Gastroesophageal sphincter (tissue), 4 donors: ENCODE results near the gene IDUA. TPM values are rescaled to one million over a fixed set of nuclear protein-coding genes. Genes with fewer than 3 reads are reported as not detected.

Source experiments
- ATAC-seq: fragments of 150-250 bp; one replicate; pipeline ENCODE4 v1.9.1; 2016; ENCODE audit warnings: mild to moderate bottlenecking, moderate library complexity
- H3K27ac ChIP-seq, 4 donors: fragments of 200-600 bp; sonication (generic) in 3 of 4; 1 replicate in 3 of 4; 2 replicates in 1 of 4; pipeline ENCODE4 v1.5.1; 2016 to 2019
- H3K27me3 ChIP-seq: fragments of 200-600 bp; sonication (generic); one replicate; pipeline ENCODE4 v1.5.1; 2019
- H3K36me3 ChIP-seq, 2 donors: fragments of 200-600 bp; sonication (generic); one replicate each; pipeline ENCODE4 v1.5.1; 2019; ENCODE audit warnings: control low read depth in 1 of 2
- H3K4me1 ChIP-seq, 3 donors: fragments of 200-600 bp; sonication (generic); 1 replicate in 2 of 3; 2 replicates in 1 of 3; pipeline ENCODE4 v1.5.1; 2016 to 2019; ENCODE audit warnings: control low read depth in 2 of 3
- H3K4me3 ChIP-seq, 2 donors: fragments of 200-600 bp; sonication (generic); one replicate each; pipeline ENCODE4 v1.5.1; 2019; ENCODE audit warnings: mild to moderate bottlenecking in 1 of 2, moderate library complexity in 1 of 2
- H3K9me3 ChIP-seq, 3 donors: fragments of 200-600 bp; sonication (generic); one replicate each; pipeline ENCODE4 v1.5.1; 2017 to 2019; ENCODE audit warnings: control low read depth in 2 of 3
- EP300 ChIP-seq: sonication (generic); formaldehyde crosslinking; IDR thresholded peaks from one replicate; pipeline ENCODE4 v1.6.1; 2017; ENCODE audit warnings: antibody characterized with exemption, mild to moderate bottlenecking
- POLR2A ChIP-seq, 2 donors: fragments of 450-650 bp; IDR thresholded peaks; one replicate each; pipeline ENCODE4 v1.6.1; 2017; ENCODE audit warnings: antibody characterized with exemption in 2 of 2, mild to moderate bottlenecking in 2 of 2, moderate library complexity in 1 of 2
- POLR2AphosphoS5 ChIP-seq: sonication (generic); formaldehyde crosslinking; IDR thresholded peaks from one replicate; pipeline ENCODE4 v1.6.1; 2017; ENCODE audit warnings: antibody characterized with exemption
- WGBS, 2 donors: methylation state at CpG; one replicate each; pipeline ENCODE4 v1.1.5; 2018; ENCODE audit warnings: low coverage in 1 of 2; 5-methylcytosine and 5-hydroxymethylcytosine counted together
- total RNA-seq, 4 donors: library from RNA; depleted of rRNA; stranded (reverse); fragments of >200 nt; gene quantifications; one replicate each; pipeline ENCODE4 v1.1.0, GENCODE V29; 2016
- TF ChIP-seq, protein P1 (sequence below), 4 experiments: fragments of 200-600 bp in 2 of 4; fragments of 450-650 bp in 2 of 4; sonication (generic) in 1 of 4; IDR thresholded peaks; one replicate each; pipeline ENCODE4 v1.5.1; 2017 to 2019; ENCODE audit warnings: antibody characterized with exemption in 4 of 4, mild to moderate bottlenecking in 2 of 4, moderate library complexity in 2 of 4

Gene IDUA
- total RNA-seq, 4 donors from 2014 or later = 4.6 to 15.1 (median 12.2) TPM

DNA sequence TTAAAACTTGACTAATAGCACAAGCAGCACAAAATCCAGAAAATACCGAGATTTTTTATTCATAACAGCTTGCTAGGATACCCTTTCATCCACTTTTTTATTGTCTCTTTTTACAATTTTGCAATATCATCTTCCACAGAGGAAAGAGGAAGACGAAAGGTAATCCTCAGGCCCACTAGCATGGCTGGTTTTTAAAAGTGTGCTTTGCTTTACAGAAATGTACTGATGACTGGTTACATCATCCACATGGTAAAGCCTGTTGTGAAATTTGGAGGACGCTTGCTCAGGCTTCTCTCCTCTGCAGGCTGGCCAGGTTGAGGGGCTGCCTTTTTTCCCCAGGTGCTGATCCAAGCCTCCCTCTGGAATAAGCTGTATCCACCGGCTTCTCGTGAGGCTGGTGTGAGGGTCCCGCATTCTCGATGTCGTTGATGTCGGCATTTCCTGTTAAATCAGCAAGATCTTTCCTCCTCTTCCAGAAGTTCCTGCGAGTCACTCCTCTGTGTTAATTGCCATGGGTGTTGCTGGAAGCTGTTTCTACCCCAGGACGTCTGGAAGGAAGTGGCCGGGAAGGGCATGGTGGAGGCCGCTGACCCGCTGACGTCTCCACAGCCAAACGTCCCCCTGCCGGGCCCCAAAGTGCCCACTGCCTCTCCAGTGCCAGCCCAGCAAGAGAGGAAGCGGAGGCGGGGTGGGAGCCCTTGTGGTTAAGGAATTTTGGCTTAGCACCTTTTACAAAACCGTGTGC lies 7.7 kb upstream of the IDUA start:
- Histone ChIP-seq H3K9me3 (no peaks in the 10 kb centered on the region), H3K27me3 (no peaks in the 10 kb centered on the region), H3K27ac (no peak overlapping the region), H3K4me3 (no peak overlapping the region), H3K36me3 (no peaks in the 10 kb centered on the region), H3K4me1 (peaks cover 0 to 1% (median 0%) of the 10 kb centered on the region in 3 donors)
- WGBS, 2 donors = 59 to 60% methylated on average over 8 to 10 of the region's 20 CpGs
- TF ChIP-seq POLR2A (IDR thresholded peaks at IDR 0.05) = no peak
- no peak for TF ChIP-seq POLR2AphosphoS5
- no peak for TF ChIP-seq EP300
- TF ChIP-seq, protein P1, sequence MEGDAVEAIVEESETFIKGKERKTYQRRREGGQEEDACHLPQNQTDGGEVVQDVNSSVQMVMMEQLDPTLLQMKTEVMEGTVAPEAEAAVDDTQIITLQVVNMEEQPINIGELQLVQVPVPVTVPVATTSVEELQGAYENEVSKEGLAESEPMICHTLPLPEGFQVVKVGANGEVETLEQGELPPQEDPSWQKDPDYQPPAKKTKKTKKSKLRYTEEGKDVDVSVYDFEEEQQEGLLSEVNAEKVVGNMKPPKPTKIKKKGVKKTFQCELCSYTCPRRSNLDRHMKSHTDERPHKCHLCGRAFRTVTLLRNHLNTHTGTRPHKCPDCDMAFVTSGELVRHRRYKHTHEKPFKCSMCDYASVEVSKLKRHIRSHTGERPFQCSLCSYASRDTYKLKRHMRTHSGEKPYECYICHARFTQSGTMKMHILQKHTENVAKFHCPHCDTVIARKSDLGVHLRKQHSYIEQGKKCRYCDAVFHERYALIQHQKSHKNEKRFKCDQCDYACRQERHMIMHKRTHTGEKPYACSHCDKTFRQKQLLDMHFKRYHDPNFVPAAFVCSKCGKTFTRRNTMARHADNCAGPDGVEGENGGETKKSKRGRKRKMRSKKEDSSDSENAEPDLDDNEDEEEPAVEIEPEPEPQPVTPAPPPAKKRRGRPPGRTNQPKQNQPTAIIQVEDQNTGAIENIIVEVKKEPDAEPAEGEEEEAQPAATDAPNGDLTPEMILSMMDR (IDR thresholded peaks at IDR 0.05) = no peak
- ATAC-seq = peak; percentile 47

DNA sequence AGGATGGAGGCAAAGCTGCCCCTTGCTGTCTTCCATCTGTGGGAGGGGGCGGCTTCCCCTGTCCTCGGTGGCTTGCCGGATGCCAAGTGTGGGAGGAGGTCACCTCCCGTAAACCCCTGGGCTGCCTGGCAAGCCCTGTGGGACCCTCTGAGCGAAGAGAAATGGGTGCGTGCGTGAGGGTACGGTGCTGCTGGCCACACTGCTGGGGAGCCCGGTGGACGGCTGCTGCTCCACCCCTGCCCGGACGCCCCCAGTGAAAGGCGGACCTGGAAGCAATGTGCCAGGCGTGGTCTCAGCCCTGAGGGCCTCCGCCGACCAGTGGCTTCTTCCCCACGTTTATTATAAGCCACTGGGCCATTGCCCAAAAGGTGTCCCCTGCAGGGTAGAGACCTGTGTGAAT lies 4.6 kb upstream of the IDUA start:
- WGBS, 2 donors = 84% methylated on average over 5 of the region's 17 CpGs; no CpG with 5 or more reads in 1 of the 2 donors
- Histone ChIP-seq H3K9me3 (no peaks in the 10 kb centered on the region), H3K27ac (no peak overlapping the region), H3K4me1 (peaks cover 0 to 24% (median 16%) of the 10 kb centered on the region in 3 donors), H3K27me3 (no peaks in the 10 kb centered on the region), H3K4me3 (no peak overlapping the region), H3K36me3 (no peaks in the 10 kb centered on the region)
- TF ChIP-seq EP300 (no peak), POLR2AphosphoS5 (no peak), POLR2A (IDR thresholded peaks at IDR 0.05) (no peak)
- TF ChIP-seq, protein P1 (IDR thresholded peaks at IDR 0.05) = no peak
- no peak for ATAC-seq

DNA sequence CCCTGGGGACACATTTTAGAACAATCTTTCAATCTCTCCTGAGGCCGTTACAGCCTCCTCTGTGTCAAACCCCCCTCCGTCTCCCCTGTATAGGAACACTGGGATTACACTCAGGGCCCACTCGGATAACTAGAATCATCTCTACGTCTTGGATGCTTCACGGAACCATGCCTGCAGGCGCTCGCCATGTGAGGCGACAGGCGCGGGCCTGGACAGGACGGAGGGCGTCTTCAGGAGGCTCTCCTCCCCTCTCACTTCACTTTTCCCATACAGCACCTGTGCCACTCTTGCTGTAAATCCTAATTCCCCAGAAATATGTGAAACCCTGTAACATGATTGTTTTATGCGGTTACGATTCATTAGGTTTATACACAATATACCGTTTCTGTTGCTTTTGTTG lies 4.0 kb upstream of the IDUA start:
- no peaks in the 10 kb centered on the region for H3K36me3 ChIP-seq
- no peak for TF ChIP-seq POLR2A (IDR thresholded peaks at IDR 0.05)
- TF ChIP-seq EP300 = no peak
- TF ChIP-seq, protein P1 (IDR thresholded peaks at IDR 0.05) = no peak
- no peak for TF ChIP-seq POLR2AphosphoS5
- no peak for ATAC-seq
- no peaks in the 10 kb centered on the region for H3K9me3 ChIP-seq
- H3K4me1 ChIP-seq = peaks cover 0 to 29% (median 21%) of the 10 kb centered on the region in 3 donors
- WGBS, 2 donors = 87 to 95% methylated on average over 9 to 10 of the region's 15 CpGs
- no peaks in the 10 kb centered on the region for H3K27me3 ChIP-seq
- no peak overlapping the region for H3K4me3 ChIP-seq
- H3K27ac ChIP-seq = no peak overlapping the region

DNA sequence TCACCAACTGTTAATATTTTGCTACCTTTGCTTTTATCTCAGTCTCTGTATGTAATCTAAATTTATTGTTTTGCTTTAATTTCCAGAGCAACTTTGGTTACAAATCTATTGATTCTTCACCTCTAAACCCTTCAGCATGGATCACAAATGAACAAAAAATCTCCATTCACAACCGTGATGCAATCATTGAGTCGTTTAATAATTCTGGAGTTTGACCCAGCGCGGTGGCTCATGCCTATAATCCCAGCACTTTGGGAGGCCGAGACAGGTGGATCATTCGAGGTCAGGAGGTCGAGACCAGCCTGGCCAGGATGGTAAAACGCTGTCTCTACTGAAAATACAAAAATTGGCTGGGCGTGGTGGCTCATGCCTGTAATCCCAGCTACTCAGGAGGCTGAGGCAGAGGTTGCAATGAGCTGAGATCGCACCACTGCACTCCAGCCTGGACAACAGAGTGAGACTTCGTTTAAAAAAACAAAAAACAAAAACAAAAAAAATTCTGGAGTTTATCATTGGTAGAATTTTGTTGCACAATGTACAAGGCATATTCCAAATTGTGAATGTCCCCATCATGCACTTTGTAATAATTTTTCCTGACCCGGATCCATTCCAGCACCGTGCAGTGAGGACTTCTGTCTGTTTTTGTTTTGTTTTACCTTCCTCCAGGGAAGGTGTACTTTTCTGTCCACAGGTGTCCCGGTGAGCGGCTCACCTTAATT lies 2.3 kb upstream of the IDUA start:
- H3K36me3 ChIP-seq = peaks cover 0 to 7% of the 10 kb centered on the region in 2 donors
- no peaks in the 10 kb centered on the region for H3K9me3 ChIP-seq
- 79 to 94% methylated on average over 8 to 12 of the region's 15 CpGs for WGBS, 2 donors
- H3K4me3 ChIP-seq = peak overlapping the region in 1 of 2 donors; percentile 18
- H3K27me3 ChIP-seq = no peaks in the 10 kb centered on the region
- no peak overlapping the region for H3K27ac ChIP-seq
- no peak for TF ChIP-seq EP300
- TF ChIP-seq POLR2A (IDR thresholded peaks at IDR 0.05) = no peak
- no peak for TF ChIP-seq POLR2AphosphoS5
- TF ChIP-seq, protein P1 (IDR thresholded peaks at IDR 0.05) = no peak
- H3K4me1 ChIP-seq = peaks cover 0 to 37% (median 24%) of the 10 kb centered on the region in 3 donors
- ATAC-seq = no peak
